SIG-M5 (cell line): ENCODE results near the gene CTNNA1.

Source experiments
- DNase-seq: peaks from one replicate; lab custom pipeline; 2025; lab: John Stamatoyannopoulos, UW

CTNNA1 gene

GRCh38 chr5:138949223-138949574 is 196.0 kb downstream of the CTNNA1 start:
- DNase-seq = no peak

GRCh38 chr5:138949988-138950387 is 196.8 kb downstream of the CTNNA1 start:
- DNase-seq = no peak

- DNase-seq = no peak
These were observed 197.3 kb downstream of the CTNNA1 start for GRCh38 chr5:138950421-138951031.

GRCh38 chr5:138951091-138951985 is 198.1 kb downstream of the CTNNA1 start:
- no peak for DNase-seq

GRCh38 chr5:138951986-138952735 is 198.9 kb downstream of the CTNNA1 start:
- DNase-seq = no peak

- DNase-seq = no peak
These were observed 199.7 kb downstream of the CTNNA1 start for GRCh38 chr5:138952962-138953361.

- no peak for DNase-seq
These were observed 200.4 kb downstream of the CTNNA1 start for GRCh38 chr5:138953387-138954256.

- no peak for DNase-seq
These were observed 201.2 kb downstream of the CTNNA1 start for GRCh38 chr5:138954257-138955012.

- no peak for DNase-seq
These were observed 201.9 kb downstream of the CTNNA1 start for GRCh38 chr5:138955013-138955660.

- no peak for DNase-seq
These were observed 202.6 kb downstream of the CTNNA1 start for GRCh38 chr5:138955671-138956295.

GRCh38 chr5:138956801-138957200 is 203.6 kb downstream of the CTNNA1 start:
- DNase-seq = no peak

GRCh38 chr5:138960145-138960692 is 207.0 kb downstream of the CTNNA1 start:
- no peak for DNase-seq

GRCh38 chr5:138961221-138961620 is 208.0 kb downstream of the CTNNA1 start:
- DNase-seq = no peak

GRCh38 chr5:138961729-138962128 is 208.5 kb downstream of the CTNNA1 start:
- DNase-seq = no peak

GRCh38 chr5:138962614-138963370 is 209.6 kb downstream of the CTNNA1 start:
- DNase-seq = no peak

- DNase-seq = no peak
These were observed 210.6 kb downstream of the CTNNA1 start for GRCh38 chr5:138963763-138964371.

GRCh38 chr5:138964647-138965201 is 211.5 kb downstream of the CTNNA1 start:
- no peak for DNase-seq

- no peak for DNase-seq
These were observed 212.4 kb downstream of the CTNNA1 start for GRCh38 chr5:138965626-138966025.
